Measurements from ENCODE around the gene MRPL14.
"Not testable (repeated sequence)": the region's sequence is repeated elsewhere in the genome, so short reads cannot be mapped to it uniquely, and the experiment has no call there.

GRCh38 chr6:44091356-44091755, 35.9 kb downstream of the MRPL14 start:
- not testable (repeated sequence) for TF ChIP-seq CTCF (conservative IDR thresholded peaks at IDR 0.05; ENCODE audit: low read length); EZH2phosphoT487 (IDR thresholded peaks at IDR 0.05; ENCODE audit: borderline replicate concordance)
